Measurements from ENCODE around the gene IL10RA. TPM values are rescaled to one million over a fixed set of nuclear protein-coding genes. Genes with fewer than 3 reads are reported as not detected.

IL10RA gene
- total and polyA plus RNA-seq, 9 of the 15 experiments (the other 6 are each of a cell fraction or from before 2014, with no cell fraction given), result 0.17 to 17.3 (median 2.9) TPM

GRCh38 chr11:117966908-117967307, 19.3 kb upstream of the IL10RA start (continued):
- TF ChIP-seq SOX6 (IDR thresholded peaks at IDR 0.05), result no peak
- TF ChIP-seq TBL1XR1 (IDR thresholded peaks at IDR 0.05; ENCODE audit: low read length in 2 of 2), result no peak

- no peak overlapping the region for H3K4me2 ChIP-seq (ENCODE audit: insufficient read depth, low read length)
- intact Hi-C loops (cut with micrococcal nuclease), result no loop called here
- in situ Hi-C loops (cut with MboI), result no loop called here
- H3K36me3 ChIP-seq (ENCODE audit: control insufficient read depth, insufficient read depth, low read length), result no peaks in the 10 kb centered on the region
- H3K27ac ChIP-seq (ENCODE audit: extremely low read depth, low read depth, low read length), result no peak overlapping the region
- no TSS peak for BruUV-seq (replicated peaks)
- FAIRE-seq, result no peak
- no peaks in the 10 kb centered on the region for H3K27me3 ChIP-seq (ENCODE audit: control insufficient read depth in 2 of 2, insufficient read depth in 2 of 2, low read length in 2 of 2)
- no peaks in the 10 kb centered on the region for H3K9me1 ChIP-seq (ENCODE audit: control insufficient read depth, insufficient read depth, low read length)
- POLR2A ChIA-PET, result interaction anchor here (0.7 to 1.1 kb wide), 2 partner anchors 9 to 16 kb away, joined by 4 to 5 read pairs; no protein-coding TSS in a partner anchor
- CTCF ChIA-PET (ENCODE audit: low intra/inter-chr PET ratio), result no interaction called here
- no peaks in the 10 kb centered on the region for H3K79me2 ChIP-seq (ENCODE audit: control insufficient read depth, insufficient read depth, low read length)
- no peak overlapping the region for H3K9ac ChIP-seq (ENCODE audit: insufficient read depth in 1 of 2, low read depth in 2 of 2, low read length in 2 of 2)
- H3K4me1 ChIP-seq (replicated peaks in 1 of 2; ENCODE audit: control insufficient read depth in 2 of 2, insufficient read depth in 2 of 2, low read length in 2 of 2), result peaks cover 8 to 22% of the 10 kb centered on the region in 2 experiments; a peak in 4 of 5 replicates
- no peaks in the 10 kb centered on the region for H3K9me3 ChIP-seq (replicated peaks; ENCODE audit: control insufficient read depth, insufficient read depth, low read depth, low read length)
- H2AFZ ChIP-seq (ENCODE audit: low read depth, low read length), result no peak overlapping the region
- no peak overlapping the region for H3K4me3 ChIP-seq
- ATAC-seq, result no peak
- no peak for DNase-seq (ENCODE audit: extremely low read depth in 1 of 4, low spot score in 3 of 4)
- TF ChIP-seq CBX5 (IDR thresholded peaks at IDR 0.05; ENCODE audit: borderline replicate concordance, low read depth), result no peak
- no peak for TF ChIP-seq KHSRP (IDR thresholded peaks at IDR 0.05)
- TF ChIP-seq RFX1 (IDR thresholded peaks at IDR 0.05), result no peak
- no peak for TF ChIP-seq ZNF655 (CRISPR knock-in tag; IDR thresholded peaks at IDR 0.05)
- no peak for TF ChIP-seq CREB1 (IDR thresholded peaks at IDR 0.05)
- TF ChIP-seq CREB1 (CRISPR knock-in tag; IDR thresholded peaks at IDR 0.05), result no peak
- TF ChIP-seq NONO (IDR thresholded peaks at IDR 0.05; ENCODE audit: low read depth in 2 of 2, low read length in 1 of 2), result no peak
- no peak for TF ChIP-seq GTF2F1 (IDR thresholded peaks at IDR 0.05; ENCODE audit: low read depth, low read length)
- TF ChIP-seq ARNT (IDR thresholded peaks at IDR 0.05), result no peak
- no peak for TF ChIP-seq CTBP1 (IDR thresholded peaks at IDR 0.05; ENCODE audit: borderline replicate concordance)
- no peak for TF ChIP-seq PTRF (tag; IDR thresholded peaks at IDR 0.05)
- no peak for TF ChIP-seq RB1 (IDR thresholded peaks at IDR 0.05; ENCODE audit: low read depth)
- no peak for TF ChIP-seq PHF20 (IDR thresholded peaks at IDR 0.05; ENCODE audit: partially characterized antibody)
- TF ChIP-seq MNT (conservative IDR thresholded peaks at IDR 0.05), result no peak
- TF ChIP-seq FOXA3 (CRISPR knock-in tag; conservative IDR thresholded peaks at IDR 0.05 in 1 of 2, IDR thresholded peaks at IDR 0.05 in 1 of 2), result no peak
- TF ChIP-seq CAMTA2 (CRISPR knock-in tag; conservative IDR thresholded peaks at IDR 0.05), result no peak
- TF ChIP-seq CHD1 (IDR thresholded peaks at IDR 0.05; ENCODE audit: low read length), result no peak
- TF ChIP-seq ZNF766 (CRISPR knock-in tag; conservative IDR thresholded peaks at IDR 0.05), result no peak
- TF ChIP-seq ZNF232 (CRISPR knock-in tag; IDR thresholded peaks at IDR 0.05), result no peak
- TF ChIP-seq MCM7 (IDR thresholded peaks at IDR 0.05), result no peak
- no peaks in the 10 kb centered on the region for H4K20me1 ChIP-seq (replicated peaks; ENCODE audit: control insufficient read depth, insufficient read depth, low read length)
- WGBS (ENCODE audit: insufficient coverage, low coverage, missing lambda C conversion rate), result 61% methylated on average over 5 of the region's 5 CpGs
These were observed 16.8 kb upstream of the IL10RA start for GRCh38 chr11:117969160-117969991.
